GM18520 (cell line): Measurements from ENCODE around the gene NEK1.
"Not testable (repeated sequence)": the region's sequence is repeated elsewhere in the genome, so short reads cannot be mapped to it uniquely, and the experiment has no call there.

Experiments used
- ATAC-seq: cut with Tn5 transposase; IDR thresholded peaks from one replicate; pipeline ENCODE4 v1.9.1; 2021; ENCODE audit not compliant: unreplicated experiment

Gene NEK1

DNA sequence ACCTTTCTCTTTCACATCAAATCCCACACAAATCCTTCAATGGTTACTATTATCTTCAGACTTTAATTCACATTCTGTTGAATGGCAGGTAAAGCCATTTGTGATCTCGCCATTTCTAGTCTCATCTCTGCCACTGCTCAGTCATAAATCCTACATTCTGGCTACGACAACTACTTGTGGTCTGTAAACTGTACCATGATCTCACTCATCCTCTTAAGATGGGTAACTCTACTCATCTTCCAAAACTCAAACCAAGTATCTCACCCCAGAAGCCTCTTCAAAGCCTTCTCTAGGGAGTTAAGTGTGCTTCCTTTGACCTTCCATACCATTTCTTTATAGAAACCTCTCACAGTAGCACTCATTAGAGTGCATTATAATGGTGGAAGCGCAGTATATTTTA is 101.8 kb downstream of the NEK1 start:
- no peak for ATAC-seq

- ATAC-seq, result no peak
These were observed 105.5 kb downstream of the NEK1 start for GRCh38 chr4:169506903-169507302.

- not testable (repeated sequence) for ATAC-seq
These were observed 112.5 kb downstream of the NEK1 start for GRCh38 chr4:169499907-169500306.

GRCh38 chr4:169494234-169494633 is 118.1 kb downstream of the NEK1 start:
- not testable (repeated sequence) for ATAC-seq

DNA sequence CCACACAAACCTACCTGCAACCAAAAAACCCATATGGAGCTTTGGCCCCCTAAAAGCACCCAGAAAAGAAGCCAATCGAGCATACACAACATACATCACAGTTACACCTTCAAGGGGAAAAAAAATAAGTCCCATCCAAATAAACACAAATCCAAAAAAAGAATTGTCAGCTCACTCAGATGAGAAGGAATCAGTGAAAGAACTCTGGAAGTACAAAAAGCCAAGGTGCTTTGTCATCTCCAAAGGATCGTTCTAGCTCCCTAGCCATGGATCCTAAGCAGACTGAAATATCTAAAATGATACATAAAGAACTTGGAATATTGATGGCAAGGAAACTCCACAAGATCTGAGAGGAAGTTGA is 119.2 kb downstream of the NEK1 start:
- no peak for ATAC-seq

- no peak for ATAC-seq
These were observed 119.8 kb downstream of the NEK1 start for GRCh38 chr4:169492436-169493163.

DNA sequence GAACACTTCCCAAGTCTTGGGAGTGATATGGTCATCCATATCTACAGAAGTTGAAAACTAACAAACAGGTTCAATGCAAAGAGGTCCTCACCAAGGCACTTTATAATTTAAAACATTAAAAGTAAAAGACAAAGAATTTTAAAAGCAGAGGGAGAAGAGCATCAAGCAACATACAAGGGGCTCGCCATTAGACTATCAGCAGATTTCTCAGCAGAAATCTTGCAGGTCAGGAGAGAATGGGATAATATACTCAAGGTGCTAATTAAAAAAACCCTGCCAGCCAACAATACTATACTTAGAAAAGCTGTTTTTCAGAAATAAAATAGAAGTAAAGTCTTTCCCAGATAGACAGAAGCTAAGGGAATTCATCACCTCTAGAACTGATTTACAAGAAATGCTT is 121.2 kb downstream of the NEK1 start:
- ATAC-seq, result no peak

GRCh38 chr4:169489306-169489705 is 123.1 kb downstream of the NEK1 start:
- ATAC-seq, result no peak

- peak; percentile 60 for ATAC-seq
These were observed 126.3 kb downstream of the NEK1 start for GRCh38 chr4:169485791-169486742.

DNA sequence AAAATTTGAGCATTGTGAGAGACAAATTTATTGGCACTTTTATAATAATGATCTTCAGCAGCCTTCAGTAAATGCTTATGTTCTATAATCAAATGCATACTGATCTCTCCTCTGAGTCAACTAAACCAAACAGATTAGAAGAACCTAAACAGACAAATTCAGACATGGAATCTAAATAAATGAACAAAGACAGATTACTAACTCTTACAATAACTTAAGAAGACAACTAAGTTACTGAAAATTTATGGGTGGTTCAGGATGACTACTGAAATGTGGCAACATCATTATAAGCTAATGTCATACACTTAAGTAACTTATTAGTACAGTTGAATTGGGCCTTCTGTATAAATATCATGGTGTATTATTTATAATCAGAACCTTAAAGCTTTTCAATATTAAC is 127.3 kb downstream of the NEK1 start:
- ATAC-seq, result no peak

DNA sequence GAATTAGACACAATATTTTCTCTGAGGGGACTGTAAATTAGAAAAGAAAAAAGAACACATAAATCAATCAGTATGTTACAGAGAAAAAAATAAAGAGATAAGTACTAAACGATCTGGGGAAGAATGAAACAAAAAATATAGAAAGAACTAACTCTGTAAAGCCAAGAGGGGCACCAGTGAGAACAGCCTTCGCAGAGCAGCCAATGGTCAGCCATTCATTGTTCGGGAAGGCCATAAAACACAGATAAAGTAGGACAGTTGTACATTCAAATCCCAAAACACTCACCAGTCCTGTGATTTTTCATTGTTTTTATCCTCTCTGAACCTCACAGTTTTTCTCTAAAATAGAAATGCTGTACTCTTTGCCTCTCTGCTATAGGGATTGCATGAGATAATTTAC is 127.9 kb downstream of the NEK1 start:
- ATAC-seq, result no peak

DNA sequence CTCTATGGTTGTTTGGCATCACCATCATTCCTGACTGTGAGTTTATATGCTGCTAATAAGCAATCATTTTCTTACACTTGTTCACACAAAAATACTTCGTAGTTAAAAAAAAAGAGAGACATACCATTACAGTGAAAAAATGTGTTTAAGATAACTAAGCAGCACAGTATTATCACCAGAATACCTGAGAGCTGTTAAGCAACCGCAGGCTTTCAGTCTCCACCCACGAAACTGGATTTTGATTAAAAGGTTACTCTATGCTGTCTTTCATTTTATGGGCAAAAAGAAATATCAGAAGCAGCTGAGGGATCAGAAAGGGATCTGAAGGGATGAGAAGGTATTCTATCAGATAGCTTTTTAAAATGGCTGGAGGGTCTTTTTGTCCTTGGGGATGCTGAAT is 148.3 kb downstream of the NEK1 start:
- ATAC-seq, result no peak

DNA sequence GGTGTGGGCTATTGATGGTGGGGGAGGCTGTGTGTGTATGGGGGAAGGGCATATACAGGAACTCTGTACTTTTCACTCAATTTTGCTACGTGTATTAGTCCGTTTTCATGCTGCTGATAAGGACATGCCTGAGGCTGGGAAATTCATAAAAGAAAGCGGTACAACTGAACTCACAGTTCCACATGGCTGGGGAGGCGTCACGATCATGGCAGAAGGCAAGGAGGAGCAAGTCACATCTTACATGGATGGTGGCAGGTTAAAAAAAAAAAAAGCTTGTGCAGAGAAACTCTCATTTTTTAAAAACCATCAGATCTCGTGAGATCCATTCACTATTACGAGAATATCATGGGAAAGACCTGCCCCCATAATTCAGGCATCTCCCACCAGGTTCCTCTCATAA is 152.3 kb downstream of the NEK1 start:
- no peak for ATAC-seq

DNA sequence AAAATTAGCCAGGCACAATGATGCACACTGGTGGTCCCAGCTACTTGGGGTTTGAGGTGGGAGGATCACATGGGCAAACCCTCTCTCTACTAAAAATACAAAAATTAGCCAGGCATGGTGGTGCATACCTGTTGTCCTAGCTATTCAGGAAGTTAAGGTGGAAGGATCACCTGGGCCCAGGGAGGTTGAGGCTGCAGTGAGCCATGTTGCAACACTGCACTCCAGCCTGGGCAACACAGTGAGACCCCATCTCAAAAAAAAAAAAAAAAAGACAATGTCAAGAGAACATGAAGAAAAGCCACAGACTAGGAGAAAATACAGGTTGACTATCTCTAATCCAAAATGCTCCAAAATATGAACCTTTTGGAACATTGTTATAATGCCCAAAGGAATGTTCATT is 153.8 kb downstream of the NEK1 start:
- ATAC-seq, result no peak

- not testable (repeated sequence) for ATAC-seq
These were observed 159.7 kb downstream of the NEK1 start for GRCh38 chr4:169452644-169453043.

DNA sequence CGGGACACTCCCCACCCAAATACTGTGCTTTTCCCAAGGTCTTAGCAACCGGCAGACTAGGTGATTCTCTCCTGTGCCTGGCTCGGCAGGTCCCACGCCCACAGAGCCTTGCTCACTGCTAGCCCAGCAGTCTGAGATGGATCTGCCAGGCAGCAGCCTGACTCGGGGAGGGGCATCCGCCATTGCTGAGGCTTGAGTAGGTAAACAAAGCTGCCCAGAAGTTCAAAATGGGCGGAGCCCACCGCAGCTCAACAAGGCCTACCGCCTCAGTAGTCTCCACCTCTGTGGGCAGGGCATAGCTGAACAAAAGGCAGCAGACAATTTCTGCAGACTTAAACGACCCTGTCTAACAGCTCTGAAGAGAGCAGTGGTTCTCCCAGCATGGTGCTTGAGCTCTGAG is 163.4 kb downstream of the NEK1 start:
- ATAC-seq, result not testable (repeated sequence)

DNA sequence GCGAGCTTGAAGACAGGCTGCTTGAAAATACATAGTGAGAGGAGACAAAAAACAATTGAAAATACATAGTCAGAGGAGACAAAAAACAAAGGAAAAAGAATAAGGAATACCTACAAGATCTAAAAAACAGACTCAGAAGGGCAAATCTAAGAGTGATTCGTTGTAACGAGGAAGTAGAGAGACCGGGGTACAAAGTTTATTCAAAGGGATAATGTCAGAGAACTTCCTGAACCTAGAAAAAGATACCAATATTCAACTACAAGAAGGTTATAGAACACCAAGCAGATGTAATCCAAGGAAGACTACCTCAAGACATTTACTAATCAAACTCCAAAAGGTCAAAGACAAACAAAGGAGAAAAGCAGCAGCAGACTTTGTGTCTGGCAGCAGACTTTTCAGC is 165.6 kb downstream of the NEK1 start:
- ATAC-seq, result no peak

DNA sequence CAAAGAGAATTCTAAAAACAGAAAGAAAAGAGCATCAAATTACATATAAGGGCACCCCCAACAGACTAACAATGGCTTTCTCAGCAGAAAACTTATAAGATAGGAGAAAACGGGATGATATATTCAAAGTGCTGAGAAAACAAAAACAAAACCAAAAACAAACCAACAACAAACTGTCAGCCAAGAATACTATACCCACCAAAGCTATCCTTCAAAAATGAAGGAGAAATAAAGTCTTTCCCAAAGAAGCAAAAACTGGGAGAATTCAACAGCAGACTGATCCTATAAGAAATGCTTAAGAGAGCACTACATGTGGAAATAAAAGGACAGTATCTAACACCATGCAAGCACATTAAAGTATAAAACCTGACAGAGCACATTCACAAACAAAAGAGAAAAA is 168.6 kb downstream of the NEK1 start:
- no peak for ATAC-seq

- no peak for ATAC-seq
These were observed 171.9 kb downstream of the NEK1 start for GRCh38 chr4:169440446-169440845.

- ATAC-seq, result no peak
These were observed 173.1 kb downstream of the NEK1 start for GRCh38 chr4:169439244-169439643.

DNA sequence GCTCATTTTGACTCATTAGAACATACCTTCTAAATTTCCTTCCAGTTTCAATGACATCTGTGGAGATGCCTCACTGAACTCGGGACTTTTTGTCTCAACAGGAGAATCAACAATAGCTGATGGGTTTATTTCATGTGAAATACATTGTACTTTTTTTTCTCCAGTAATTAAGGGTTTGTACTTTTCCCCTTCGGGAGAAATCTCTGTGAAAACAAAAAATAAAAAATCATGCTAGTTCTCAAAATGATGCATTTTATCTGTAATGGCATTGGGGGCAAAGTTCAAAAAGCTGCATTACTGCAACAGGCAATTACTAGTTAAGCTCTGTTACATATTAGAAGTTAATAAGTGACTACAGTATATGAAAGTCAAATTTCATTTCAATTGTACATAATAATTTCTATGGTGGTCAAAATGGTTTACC is 174.3 kb downstream of the NEK1 start:
- peak; percentile 29 for ATAC-seq
